ENCODE data around the gene INPP4A. TPM values are rescaled to one million over a fixed set of nuclear protein-coding genes. Genes with fewer than 3 reads are reported as not detected.
"Not testable (repeated sequence)": the region's sequence is repeated elsewhere in the genome, so short reads cannot be mapped to it uniquely, and the experiment has no call there.

INPP4A gene
- total RNA-seq, 6 donors from 2014 or later = 23.3 to 93.2 (median 36.5) TPM

GRCh38 chr2:98586551-98587140 is 142.0 kb downstream of the INPP4A start:
- no peaks in the 10 kb centered on the region for H3K9me3 ChIP-seq
- H3K4me3 ChIP-seq = no peak overlapping the region
- no peaks in the 10 kb centered on the region for H3K27me3 ChIP-seq
- H3K4me1 ChIP-seq = no peaks in the 10 kb centered on the region
- DNase-seq (no peak), ATAC-seq (ENCODE audit: low FRiP score in 2 of 2) (no peak)
- TF ChIP-seq CTCF (IDR thresholded peaks at IDR 0.05) (no peak), POLR2A (IDR thresholded peaks at IDR 0.05) (no peak), POLR2AphosphoS5 (IDR thresholded peaks at IDR 0.05) (no peak), EP300 (IDR thresholded peaks at IDR 0.05) (no peak)
- H3K27ac ChIP-seq = no peak overlapping the region
- H3K36me3 ChIP-seq = peaks cover 0 to 52% (median 28%) of the 10 kb centered on the region in 4 donors
- WGBS, 2 donors = 93 to 95% methylated on average over 5 to 6 of the region's 6 CpGs

GRCh38 chr2:98588880-98589431 is 144.3 kb downstream of the INPP4A start:
- TF ChIP-seq POLR2A (IDR thresholded peaks at IDR 0.05) = no peak
- TF ChIP-seq EP300 (IDR thresholded peaks at IDR 0.05) = no peak
- TF ChIP-seq CTCF (IDR thresholded peaks at IDR 0.05) = no peak
- TF ChIP-seq POLR2AphosphoS5 (IDR thresholded peaks at IDR 0.05) = no peak
- WGBS, 2 donors = 83 to 92% methylated on average over 2 to 4 of the region's 4 CpGs
- Histone ChIP-seq H3K4me3 (no peak overlapping the region), H3K27me3 (no peaks in the 10 kb centered on the region), H3K4me1 (no peaks in the 10 kb centered on the region), H3K27ac (no peak overlapping the region), H3K9me3 (no peaks in the 10 kb centered on the region), H3K36me3 (peaks cover 0 to 35% (median 18%) of the 10 kb centered on the region in 4 donors)
- no peak for DNase-seq
- ATAC-seq (ENCODE audit: low FRiP score in 2 of 2) = no peak

GRCh38 chr2:98589489-98589888 is 144.8 kb downstream of the INPP4A start:
- H3K36me3 ChIP-seq = peaks cover 0 to 30% (median 15%) of the 10 kb centered on the region in 4 donors
- no peak overlapping the region for H3K4me3 ChIP-seq
- ATAC-seq (ENCODE audit: low FRiP score in 2 of 2) (no peak), DNase-seq (no peak)
- no peaks in the 10 kb centered on the region for H3K4me1 ChIP-seq
- WGBS, 2 donors = 97 to 98% methylated on average over 4 of the region's 4 CpGs
- H3K9me3 ChIP-seq = no peaks in the 10 kb centered on the region
- TF ChIP-seq POLR2AphosphoS5 (IDR thresholded peaks at IDR 0.05) (no peak), EP300 (IDR thresholded peaks at IDR 0.05) (no peak), CTCF (IDR thresholded peaks at IDR 0.05) (no peak), POLR2A (IDR thresholded peaks at IDR 0.05) (no peak)
- H3K27ac ChIP-seq = no peak overlapping the region
- H3K27me3 ChIP-seq = no peaks in the 10 kb centered on the region

- no peaks in the 10 kb centered on the region for H3K9me3 ChIP-seq
- H3K36me3 ChIP-seq = peaks cover 0 to 20% (median 9%) of the 10 kb centered on the region in 4 donors
- no peaks in the 10 kb centered on the region for H3K4me1 ChIP-seq
- DNase-seq (no peak), ATAC-seq (ENCODE audit: low FRiP score in 2 of 2) (peak in 1 of 2 donors; percentile 63)
- no peak overlapping the region for H3K27ac ChIP-seq
- H3K4me3 ChIP-seq = no peak overlapping the region
- H3K27me3 ChIP-seq = no peaks in the 10 kb centered on the region
- 87 to 95% methylated on average over 5 to 8 of the region's 8 CpGs for WGBS, 2 donors
- TF ChIP-seq POLR2AphosphoS5 (IDR thresholded peaks at IDR 0.05) = no peak
- TF ChIP-seq CTCF (IDR thresholded peaks at IDR 0.05) = no peak
- no peak for TF ChIP-seq EP300 (IDR thresholded peaks at IDR 0.05)
- TF ChIP-seq POLR2A (IDR thresholded peaks at IDR 0.05) = no peak
These were observed 147.9 kb downstream of the INPP4A start for GRCh38 chr2:98592565-98592964.

- ATAC-seq (ENCODE audit: low FRiP score in 2 of 2); H3K27ac ChIP-seq: not testable (repeated sequence)
These were observed 150.0 kb downstream of the INPP4A start for GRCh38 chr2:98594665-98595064.

More at GRCh38 chr2:98594665-98595064, 150.0 kb downstream of the INPP4A start:
- H3K4me3 ChIP-seq, DNase-seq, H3K27me3 ChIP-seq, H3K9me3 ChIP-seq, H3K4me1 ChIP-seq: not testable (repeated sequence)
- H3K36me3 ChIP-seq = peaks cover 0 to 37% (median 18%) of the 10 kb centered on the region in 4 donors
- WGBS, 2 donors = 89 to 93% methylated on average over 4 of the region's 4 CpGs

Measured in upper lobe of left lung (tissue), 6 donors.